GM18868 (cell line): ENCODE measurements around the gene ADAMTS5.

Experiments used
- ATAC-seq: cut with Tn5 transposase; IDR thresholded peaks from one replicate; pipeline ENCODE4 v1.9.1; 2021; ENCODE audit warnings: mild to moderate bottlenecking, moderate library complexity; ENCODE audit not compliant: unreplicated experiment

ADAMTS5 gene

DNA sequence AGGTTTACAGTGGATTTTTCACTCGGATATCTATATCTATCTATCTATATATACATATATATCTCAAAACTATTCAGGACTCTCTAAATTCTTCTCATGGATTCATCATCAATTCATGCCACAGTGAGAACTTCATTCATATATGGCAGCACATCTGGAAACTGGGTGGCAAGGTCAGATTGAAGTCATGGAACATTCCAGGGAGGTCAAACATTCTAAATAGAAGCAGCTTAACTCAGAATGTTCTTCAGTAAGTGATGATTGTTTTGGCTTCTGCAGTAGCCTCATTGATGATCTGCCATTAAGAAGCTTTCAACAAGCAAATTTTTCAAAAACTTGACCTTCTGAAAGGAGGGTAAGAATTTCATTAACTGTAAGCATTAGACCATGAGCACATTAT is 74.7 kb downstream of the ADAMTS5 start:
- no peak for ATAC-seq

DNA sequence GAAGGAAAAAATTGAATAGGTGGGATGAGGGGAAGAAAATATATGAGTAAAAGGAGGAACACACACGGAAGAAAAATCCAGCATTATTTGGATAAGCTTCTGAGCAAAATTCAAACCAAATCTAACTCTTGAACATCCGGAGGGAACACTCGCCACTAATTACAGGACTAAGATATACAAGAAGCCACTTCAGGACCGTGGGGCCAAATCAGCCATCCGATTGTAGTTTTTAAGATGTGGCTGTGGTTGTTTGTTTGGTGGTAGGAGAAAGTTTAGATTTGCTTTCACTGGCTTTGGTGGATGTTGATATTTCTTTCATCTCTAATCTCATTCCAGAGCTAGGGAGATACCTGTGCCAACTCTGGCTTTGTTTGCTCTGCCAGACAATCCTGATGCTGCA is 78.0 kb downstream of the ADAMTS5 start:
- ATAC-seq, result no peak

GRCh38 chr21:26888256-26888655 is 78.6 kb downstream of the ADAMTS5 start:
- ATAC-seq, result no peak

DNA sequence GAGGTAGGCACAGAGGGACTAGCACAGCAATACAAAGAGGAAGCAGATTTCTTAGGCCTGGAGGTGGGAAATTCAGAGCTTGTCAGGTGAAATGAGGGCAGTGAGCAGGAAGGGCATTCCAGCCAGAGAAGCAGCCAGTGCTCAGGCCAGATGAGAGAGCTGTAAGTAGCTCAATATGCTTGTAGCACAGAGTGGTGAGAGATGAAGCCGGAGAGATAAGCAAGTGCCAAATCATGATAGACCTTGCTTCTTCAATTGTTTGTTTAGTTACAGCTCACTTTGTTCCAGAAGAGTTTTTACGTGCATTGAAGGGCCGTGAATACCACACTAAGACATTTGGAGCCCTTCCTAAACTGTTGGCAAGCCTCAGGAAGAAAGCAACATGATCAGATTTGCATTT is 79.6 kb downstream of the ADAMTS5 start:
- ATAC-seq, result no peak

GRCh38 chr21:26884436-26884835 is 82.5 kb downstream of the ADAMTS5 start:
- ATAC-seq, result no peak

DNA sequence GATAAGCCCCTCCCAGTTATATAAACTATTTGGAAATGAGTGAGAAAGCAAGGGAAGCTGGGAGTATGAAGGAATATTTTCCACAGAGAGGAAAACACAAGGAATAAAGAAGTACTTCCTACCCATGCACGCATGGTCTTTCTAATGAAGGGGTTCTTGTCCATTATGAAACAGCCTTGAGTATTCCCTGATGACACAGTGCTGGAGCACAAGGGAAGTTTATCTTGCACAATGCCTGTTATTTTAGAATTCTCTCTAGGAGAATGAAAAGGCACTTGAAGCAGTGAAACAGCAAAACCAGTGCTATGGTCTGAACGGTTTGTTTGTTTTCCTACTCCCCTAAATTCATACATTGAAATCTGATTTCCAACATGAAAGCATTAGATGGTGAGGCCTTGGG is 83.1 kb downstream of the ADAMTS5 start:
- ATAC-seq, result no peak

GRCh38 chr21:26881504-26882228 is 85.2 kb downstream of the ADAMTS5 start:
- no peak for ATAC-seq

GRCh38 chr21:26877018-26877417 is 89.9 kb downstream of the ADAMTS5 start:
- no peak for ATAC-seq

DNA sequence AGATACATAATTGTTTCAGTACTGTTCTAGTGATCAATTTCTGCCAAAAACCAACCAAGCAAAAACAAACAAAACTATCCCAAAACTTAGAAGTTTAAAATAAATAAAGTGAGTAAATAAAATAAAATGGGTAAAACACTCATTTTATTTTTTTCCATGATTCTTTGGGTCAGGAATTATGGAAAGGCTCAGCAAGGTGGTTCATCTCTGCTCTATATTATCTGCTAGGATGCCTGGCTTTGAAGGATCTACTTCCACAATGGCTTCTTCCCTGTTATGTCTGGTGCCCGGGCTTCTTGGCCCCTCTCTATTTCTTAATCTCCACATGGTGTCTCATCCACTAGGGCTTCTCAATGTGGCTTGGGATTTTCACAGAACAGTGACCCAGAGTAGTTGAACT is 92.5 kb downstream of the ADAMTS5 start:
- no peak for ATAC-seq
